Neuronal stem cell (in vitro differentiated cells): ENCODE measurements around the gene HDAC4.
"Not testable (repeated sequence)": the region's sequence is repeated elsewhere in the genome, so short reads cannot be mapped to it uniquely, and the experiment has no call there.

Source experiments
- DNase-seq: peaks from one replicate; pipeline ENCODE4 v3.0.0-alpha.2; 2013; ENCODE audit warnings: low spot score
- H2AFZ ChIP-seq: one replicate; pipeline ENCODE4 v1.6.1; 2013; ENCODE audit warnings: mild to moderate bottlenecking, low read length, inconsistent platforms
- H2AK5ac ChIP-seq: 2 replicates; pipeline ENCODE4 v1.6.1; 2013; ENCODE audit warnings: low read depth, mild to moderate bottlenecking, inconsistent platforms, low read length, moderate library complexity, mixed read lengths
- H2BK120ac ChIP-seq: 2 replicates; pipeline ENCODE4 v1.6.1; 2013; ENCODE audit warnings: low read depth, mild to moderate bottlenecking, inconsistent platforms, low read length, moderate library complexity, mixed read lengths
- H2BK12ac ChIP-seq: one replicate; pipeline ENCODE4 v1.6.1; 2013; ENCODE audit warnings: low read length, inconsistent platforms
- H2BK15ac ChIP-seq: 2 replicates; pipeline ENCODE4 v1.6.1; 2013; ENCODE audit warnings: mild to moderate bottlenecking, low read length, inconsistent platforms, mixed read lengths
- H2BK5ac ChIP-seq: one replicate; pipeline ENCODE4 v1.6.1; 2013; ENCODE audit warnings: inconsistent platforms, mild to moderate bottlenecking, low read length, moderate library complexity
- H3K14ac ChIP-seq: one replicate; pipeline ENCODE4 v1.6.1; 2013; ENCODE audit warnings: low read length, inconsistent platforms
- H3K18ac ChIP-seq: 2 replicates; pipeline ENCODE4 v1.6.1; 2013; ENCODE audit warnings: low read length, inconsistent platforms
- H3K23ac ChIP-seq: 2 replicates; pipeline ENCODE4 v1.6.1; 2013; ENCODE audit warnings: low read depth, mild to moderate bottlenecking, mixed read lengths, low read length, inconsistent platforms; ENCODE audit not compliant: poor library complexity
- H3K27ac ChIP-seq: replicated peaks from 3 replicates; pipeline ENCODE4 v1.5.1; 2013; ENCODE audit warnings: low read length, inconsistent platforms
- H3K27me3 ChIP-seq, 3 experiments: 2 replicates each; pipeline ENCODE4 v1.6.1; 2013; ENCODE audit warnings: low read length in 3 of 3, mild to moderate bottlenecking in 2 of 3, inconsistent platforms in 1 of 3, low read depth in 1 of 3, mixed read lengths in 1 of 3, moderate library complexity in 1 of 3; ENCODE audit not compliant: control insufficient read depth in 3 of 3, insufficient read depth in 3 of 3
- H3K36me3 ChIP-seq, 2 donors: replicated peaks in 1 of 2; 2 replicates each; pipeline ENCODE4 v1.6.1; 2013; ENCODE audit warnings: low read length in 2 of 2; ENCODE audit not compliant: control insufficient read depth in 2 of 2, insufficient read depth in 2 of 2
- H3K4ac ChIP-seq: 2 replicates; pipeline ENCODE4 v1.6.1; 2013; ENCODE audit warnings: inconsistent platforms, mild to moderate bottlenecking, low read length, moderate library complexity
- H3K4me1 ChIP-seq, 2 donors: 1 replicate in 1 of 2; 2 replicates in 1 of 2; pipeline ENCODE4 v1.6.1; 2013; ENCODE audit warnings: low read length in 2 of 2, low read depth in 1 of 2; ENCODE audit not compliant: control insufficient read depth in 2 of 2, insufficient read depth in 1 of 2
- H3K4me2 ChIP-seq: one replicate; pipeline ENCODE4 v1.6.1; 2013; ENCODE audit warnings: mild to moderate bottlenecking, low read length, inconsistent platforms; ENCODE audit not compliant: insufficient read depth, poor library complexity, severe bottlenecking
- H3K4me3 ChIP-seq, 2 donors: 2 replicates each; pipeline ENCODE4 v1.5.1; 2013; ENCODE audit warnings: low read length in 2 of 2, mild to moderate bottlenecking in 2 of 2, inconsistent platforms in 1 of 2, moderate library complexity in 1 of 2
- H3K79me1 ChIP-seq: one replicate; pipeline ENCODE4 v1.6.1; 2013; ENCODE audit warnings: low read depth, mild to moderate bottlenecking, inconsistent platforms, low read length, moderate library complexity
- H3K9ac ChIP-seq: one replicate; pipeline ENCODE4 v1.6.1; 2013; ENCODE audit warnings: mild to moderate bottlenecking, low read depth, low read length, inconsistent platforms; ENCODE audit not compliant: poor library complexity
- H3K9me3 ChIP-seq, 2 donors: replicated peaks in 1 of 2; 2 replicates each; pipeline versions ENCODE3 to v1.6.1; 2013; ENCODE audit warnings: low read length in 2 of 2, mild to moderate bottlenecking in 2 of 2, inconsistent platforms in 1 of 2, low read depth in 1 of 2, mixed read lengths in 1 of 2, moderate library complexity in 1 of 2; ENCODE audit not compliant: control insufficient read depth in 2 of 2, insufficient read depth in 1 of 2
- H4K8ac ChIP-seq: one replicate; pipeline ENCODE4 v1.6.1; 2013; ENCODE audit warnings: low read depth, mild to moderate bottlenecking, inconsistent platforms, low read length, moderate library complexity
- H4K91ac ChIP-seq: one replicate; pipeline ENCODE4 v1.6.1; 2013; ENCODE audit warnings: low read length, low read depth, mild to moderate bottlenecking, inconsistent platforms; ENCODE audit not compliant: poor library complexity
- WGBS, 2 donors: extraction: QIAGEN DNeasy Blood & Tissue Kit; methylation state at CpG; one replicate each; pipeline ENCODE4 v1.1.7; 2013; ENCODE audit warnings: missing lambda C conversion rate in 2 of 2, mixed read lengths in 1 of 2; ENCODE audit not compliant: insufficient read length in 2 of 2, insufficient replicate concordance in 1 of 2; ENCODE audit errors: extremely low coverage in 2 of 2; 5-methylcytosine and 5-hydroxymethylcytosine counted together

Gene HDAC4

DNA sequence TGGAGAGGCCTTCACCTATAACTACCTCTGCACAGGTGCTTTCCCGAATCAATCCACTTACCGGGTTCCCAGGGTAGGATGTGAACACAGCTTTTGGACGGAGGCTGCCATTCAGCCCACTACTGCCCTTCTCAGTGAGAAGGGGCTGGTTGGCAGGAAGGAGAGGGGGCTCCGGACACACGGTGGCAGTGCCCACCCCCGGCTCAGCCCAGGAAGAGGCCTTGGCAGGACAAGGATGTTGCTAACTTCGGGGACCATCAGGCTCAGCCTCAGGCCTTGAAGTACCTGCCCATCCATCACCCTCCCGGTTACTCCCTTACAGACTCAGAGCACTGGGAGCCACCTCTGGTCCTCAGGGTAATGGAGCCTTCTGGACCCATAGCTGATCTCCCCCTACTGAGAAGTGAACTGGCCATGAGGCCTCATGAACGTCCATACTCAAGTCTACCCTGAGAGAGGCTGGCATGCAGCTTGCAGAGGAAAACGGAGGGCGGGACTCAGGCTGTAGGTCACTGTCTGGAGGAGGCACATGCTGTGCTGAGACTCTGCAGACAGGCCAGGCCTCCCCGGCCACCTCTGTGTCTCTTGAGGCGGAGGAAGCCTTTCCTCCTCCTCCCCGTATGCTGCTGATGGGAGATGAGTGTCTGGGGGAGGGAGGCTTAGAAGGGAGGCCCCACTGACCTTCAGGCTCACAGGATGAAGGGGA lies 361.9 kb downstream of the HDAC4 start:
- H3K18ac ChIP-seq, result no peak overlapping the region
- no peak overlapping the region for H2BK12ac ChIP-seq
- no peak overlapping the region for H3K4me2 ChIP-seq
- peak overlapping the region; percentile 15 for H2BK15ac ChIP-seq
- H2BK5ac ChIP-seq, result no peak overlapping the region
- no peak overlapping the region for H3K27ac ChIP-seq
- H3K23ac ChIP-seq, result no peak overlapping the region
- DNase-seq, result no peak
- no CpG with 5 or more reads among the region's 14 CpGs for WGBS, 2 donors
- H3K4me1 ChIP-seq, result peaks cover 0 to 1% of the 10 kb centered on the region in 2 donors
- peak overlapping the region; percentile 39 for H2AK5ac ChIP-seq
- no peak overlapping the region for H3K4me3 ChIP-seq
- no peak overlapping the region for H2BK120ac ChIP-seq
- H3K14ac ChIP-seq, result no peak overlapping the region
- no peaks in the 10 kb centered on the region for H3K36me3 ChIP-seq
- no peak overlapping the region for H4K91ac ChIP-seq
- H2AFZ ChIP-seq, result no peak overlapping the region
- H3K9ac ChIP-seq, result peak overlapping the region; percentile 24
- peaks cover 0 to 5% (median 0%) of the 10 kb centered on the region in 3 experiments for H3K27me3 ChIP-seq
- H3K79me1 ChIP-seq, result peaks cover 3% of the 10 kb centered on the region
- H3K4ac ChIP-seq, result no peak overlapping the region
- H3K9me3 ChIP-seq, result no peaks in the 10 kb centered on the region
- H4K8ac ChIP-seq, result no peak overlapping the region

DNA sequence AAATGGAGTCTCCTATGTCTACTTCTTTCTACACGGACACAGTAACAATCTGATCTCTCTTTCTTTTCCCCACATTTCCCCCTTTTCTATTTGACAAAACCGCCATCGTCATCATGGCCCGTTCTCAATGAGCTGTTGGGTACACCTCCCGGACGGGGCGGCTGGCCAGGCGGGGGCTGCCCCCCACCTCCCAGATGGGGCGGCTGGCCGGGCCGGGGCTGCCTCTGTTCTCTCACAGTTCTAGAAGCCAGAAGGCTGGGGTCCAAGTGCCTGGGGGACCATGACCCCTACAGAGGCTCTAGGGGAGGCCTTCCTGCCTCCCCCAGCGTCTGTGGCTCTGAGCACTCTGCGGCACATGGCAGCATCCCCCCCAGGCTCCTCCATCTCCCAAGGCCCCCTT lies 362.5 kb downstream of the HDAC4 start:
- not testable (repeated sequence) for DNase-seq, H3K27me3 ChIP-seq, H2BK15ac ChIP-seq, H3K4me3 ChIP-seq, H2AFZ ChIP-seq, H3K4ac ChIP-seq, H4K91ac ChIP-seq, H2BK12ac ChIP-seq, H2BK120ac ChIP-seq, H3K18ac ChIP-seq, H3K9me3 ChIP-seq, H3K9ac ChIP-seq, H3K4me2 ChIP-seq, H3K14ac ChIP-seq, H3K27ac ChIP-seq, H3K4me1 ChIP-seq, H2AK5ac ChIP-seq, H3K23ac ChIP-seq, H2BK5ac ChIP-seq, H3K79me1 ChIP-seq, H4K8ac ChIP-seq, H3K36me3 ChIP-seq
- no CpG with 5 or more reads among the region's 13 CpGs for WGBS, 2 donors

DNA sequence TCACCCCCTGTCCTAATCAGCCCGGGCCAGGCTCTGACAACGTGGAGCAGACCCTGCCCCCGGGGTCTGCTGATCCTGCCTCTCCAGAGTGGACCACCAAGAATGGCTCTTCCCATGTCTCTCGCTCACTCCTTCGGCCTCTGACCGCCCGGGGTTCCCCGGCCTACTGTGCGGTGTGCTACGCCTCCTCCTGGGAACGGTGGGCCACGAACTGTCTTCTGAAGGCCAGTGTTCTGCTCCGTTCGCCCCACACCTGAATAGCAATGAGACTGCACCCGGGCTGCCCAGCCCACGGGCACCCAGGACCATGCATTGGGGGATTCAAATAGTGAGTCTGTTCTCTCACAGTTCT lies 363.3 kb downstream of the HDAC4 start:
- Histone ChIP-seq H2BK12ac (no peak overlapping the region), H3K4me2 (no peak overlapping the region), H2BK120ac (no peak overlapping the region), H3K9me3 (no peaks in the 10 kb centered on the region), H3K79me1 (peaks cover 3% of the 10 kb centered on the region), H3K4ac (no peak overlapping the region), H3K36me3 (no peaks in the 10 kb centered on the region), H4K8ac (no peak overlapping the region), H3K23ac (no peak overlapping the region), H3K4me3 (no peak overlapping the region), H4K91ac (no peak overlapping the region), H3K4me1 (peaks cover 0 to 1% of the 10 kb centered on the region in 2 donors), H3K14ac (no peak overlapping the region), H3K18ac (no peak overlapping the region), H3K27me3 (peaks cover 0 to 5% (median 0%) of the 10 kb centered on the region in 3 experiments), H3K27ac (no peak overlapping the region), H2AK5ac (peak overlapping the region; percentile 15), H3K9ac (no peak overlapping the region), H2BK15ac (no peak overlapping the region), H2BK5ac (no peak overlapping the region), H2AFZ (no peak overlapping the region)
- WGBS, 2 donors, result no CpG with 5 or more reads among the region's 16 CpGs
- no peak for DNase-seq

DNA sequence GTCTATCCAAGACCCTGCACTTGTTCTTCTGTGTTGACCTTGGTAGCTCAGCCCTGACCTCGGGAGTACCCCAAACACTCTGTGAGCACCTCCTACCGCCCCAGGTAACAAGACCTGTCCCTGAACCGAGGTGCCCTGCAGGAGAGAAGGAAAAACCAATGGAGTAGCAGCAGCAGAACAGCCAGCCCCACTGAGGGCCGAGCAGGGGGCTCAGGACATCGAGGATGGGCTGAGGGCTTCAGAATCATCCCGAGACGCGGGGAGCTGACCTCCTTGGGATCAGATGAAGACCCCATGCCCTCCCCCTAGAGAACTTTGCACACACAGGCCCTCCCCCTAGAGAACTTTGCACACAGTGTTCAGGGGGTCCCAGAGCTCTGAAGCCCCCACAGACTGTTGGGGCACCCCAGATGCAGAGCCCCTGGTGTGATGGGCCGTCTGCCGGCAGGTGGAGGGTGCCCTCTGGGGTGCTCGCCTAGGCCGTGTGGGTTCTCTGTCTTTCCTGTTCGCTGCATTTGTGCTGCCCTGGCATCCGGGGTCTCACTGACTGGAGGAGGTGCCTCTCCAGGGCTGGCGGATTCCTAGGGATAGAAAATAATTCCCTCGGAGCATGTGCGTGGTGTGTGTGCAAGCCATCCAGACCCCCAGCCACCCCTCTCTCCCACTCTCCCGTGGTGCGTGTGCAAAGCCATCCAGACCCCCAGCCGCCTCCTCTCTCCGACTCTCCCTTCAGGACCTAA lies 363.8 kb downstream of the HDAC4 start:
- Histone ChIP-seq H3K9me3 (no peaks in the 10 kb centered on the region), H3K18ac (peak overlapping the region; percentile 89), H3K14ac (no peak overlapping the region), H3K36me3 (no peaks in the 10 kb centered on the region), H3K23ac (peak overlapping the region; percentile 55), H3K4me2 (no peak overlapping the region), H4K91ac (no peak overlapping the region), H3K4ac (no peak overlapping the region), H3K27ac (no peak overlapping the region), H2BK120ac (peak overlapping the region; percentile 31), H3K9ac (no peak overlapping the region), H2BK5ac (no peak overlapping the region), H2AK5ac (peak overlapping the region; percentile 69), H3K4me1 (peaks cover 0 to 1% of the 10 kb centered on the region in 2 donors), H2BK12ac (no peak overlapping the region), H3K79me1 (peaks cover 3% of the 10 kb centered on the region), H3K4me3 (no peak overlapping the region), H4K8ac (no peak overlapping the region), H2BK15ac (no peak overlapping the region), H3K27me3 (peaks cover 0 to 5% (median 0%) of the 10 kb centered on the region in 3 experiments), H2AFZ (no peak overlapping the region)
- no CpG with 5 or more reads among the region's 21 CpGs for WGBS, 2 donors
- no peak for DNase-seq
